Tibial artery (tissue), 4 donors: Measurements from ENCODE around the gene C2orf68.
A peak's percentile ranks its signal among the peaks of the same experiment; 100 is the strongest.

Source experiments
- DNase-seq, 2 donors: peaks; one replicate each; pipeline ENCODE4 v3.0.0-alpha.2; 2019
- H3K27ac ChIP-seq, 2 donors: fragments of 200-600 bp; sonication (generic) in 1 of 2; 1 replicate in 1 of 2; 2 replicates in 1 of 2; pipeline ENCODE4 v1.5.1; 2018 to 2019; ENCODE audit warnings: mild to moderate bottlenecking in 1 of 2
- H3K27me3 ChIP-seq, 2 donors: fragments of 200-600 bp; sonication (generic) in 1 of 2; one replicate each; pipeline versions ENCODE4 v1.5.1 to v1.6.0; 2016 to 2019
- H3K36me3 ChIP-seq, 3 donors: fragments of 200-600 bp; sonication (generic) in 2 of 3; one replicate each; pipeline ENCODE4 v1.5.1; 2016 to 2019; ENCODE audit warnings: mild to moderate bottlenecking in 2 of 3
- H3K4me1 ChIP-seq, 4 donors: fragments of 200-600 bp; sonication (generic) in 2 of 4; 1 replicate in 3 of 4; 2 replicates in 1 of 4; pipeline ENCODE4 v1.5.1; 2016 to 2019
- H3K4me3 ChIP-seq, 2 donors: fragments of 200-600 bp; sonication (generic) in 1 of 2; 1 replicate in 1 of 2; 2 replicates in 1 of 2; pipeline ENCODE4 v1.5.1; 2018 to 2019; ENCODE audit warnings: mild to moderate bottlenecking in 2 of 2
- H3K9me3 ChIP-seq, 3 donors: fragments of 200-600 bp; sonication (generic) in 1 of 3; one replicate each; pipeline ENCODE4 v1.5.1; 2016 to 2019
- CTCF ChIP-seq, 2 experiments: fragments of 200-600 bp in 1 of 2; fragments of 450-650 bp in 1 of 2; IDR thresholded peaks; one replicate each; pipeline ENCODE4 v1.5.1; 2017 to 2019; ENCODE audit warnings: antibody characterized with exemption in 2 of 2, mild to moderate bottlenecking in 1 of 2, moderate library complexity in 1 of 2
- intact Hi-C: fragments of 100-400 bp; cut with DNase I; formaldehyde crosslinking; loops from one replicate; pipeline ENCODE4 v1.15.0; 2023; ENCODE audit warnings: low total_unique reads

Gene C2orf68

GRCh38 chr2:85590950-85591349 lies 20.9 kb downstream of the C2orf68 start:
- intact Hi-C loops: no loop called here

GRCh38 chr2:85589982-85590791 lies 21.7 kb downstream of the C2orf68 start:
- Histone ChIP-seq H3K27ac (peak overlapping the region; percentile 52 to 64), H3K36me3 (no peaks in the 10 kb centered on the region), H3K4me1 (peaks cover 0 to 69% (median 40%) of the 10 kb centered on the region in 4 donors), H3K27me3 (no peaks in the 10 kb centered on the region), H3K9me3 (no peaks in the 10 kb centered on the region), H3K4me3 (no peak overlapping the region)
- DNase-seq: peak in 1 of 2 donors; percentile 63
- TF ChIP-seq CTCF (IDR thresholded peaks at IDR 0.05): no peak
- intact Hi-C loops: no loop called here

More at GRCh38 chr2:85590950-85591349, 20.9 kb downstream of the C2orf68 start:
- H3K9me3 ChIP-seq: no peaks in the 10 kb centered on the region
- TF ChIP-seq CTCF (IDR thresholded peaks at IDR 0.05): no peak
- H3K36me3 ChIP-seq: no peaks in the 10 kb centered on the region
- no peaks in the 10 kb centered on the region for H3K27me3 ChIP-seq
- no peak for DNase-seq
- H3K4me1 ChIP-seq: peaks cover 0 to 62% (median 36%) of the 10 kb centered on the region in 4 donors
- peak overlapping the region; percentile 52 to 64 for H3K27ac ChIP-seq
- no peak overlapping the region for H3K4me3 ChIP-seq

- peaks cover 0 to 69% (median 40%) of the 10 kb centered on the region in 4 donors for H3K4me1 ChIP-seq
- no peaks in the 10 kb centered on the region for H3K36me3 ChIP-seq
- TF ChIP-seq CTCF (IDR thresholded peaks at IDR 0.05): no peak
- no peaks in the 10 kb centered on the region for H3K27me3 ChIP-seq
- no peaks in the 10 kb centered on the region for H3K9me3 ChIP-seq
- intact Hi-C loops: no loop called here
- DNase-seq: peak in 1 of 2 donors; percentile 58
- peak overlapping the region; percentile 52 to 64 for H3K27ac ChIP-seq
- no peak overlapping the region for H3K4me3 ChIP-seq
These were observed 22.7 kb downstream of the C2orf68 start for GRCh38 chr2:85589181-85589580.

- H3K9me3 ChIP-seq: no peaks in the 10 kb centered on the region
- H3K4me1 ChIP-seq: peaks cover 0 to 73% (median 38%) of the 10 kb centered on the region in 4 donors
- no peaks in the 10 kb centered on the region for H3K36me3 ChIP-seq
- H3K27me3 ChIP-seq: no peaks in the 10 kb centered on the region
- peak overlapping the region; percentile 52 to 64 for H3K27ac ChIP-seq
- no peak overlapping the region for H3K4me3 ChIP-seq
- intact Hi-C loops: no loop called here
- no peak for DNase-seq
- no peak for TF ChIP-seq CTCF (IDR thresholded peaks at IDR 0.05)
These were observed 23.2 kb downstream of the C2orf68 start for GRCh38 chr2:85588645-85589044.

- Histone ChIP-seq H3K9me3 (no peaks in the 10 kb centered on the region), H3K27me3 (no peaks in the 10 kb centered on the region), H3K36me3 (no peaks in the 10 kb centered on the region), H3K4me1 (peaks cover 0 to 73% (median 38%) of the 10 kb centered on the region in 4 donors), H3K4me3 (no peak overlapping the region), H3K27ac (peak overlapping the region; percentile 52 to 64)
- intact Hi-C loops: no loop called here
- no peak for TF ChIP-seq CTCF (IDR thresholded peaks at IDR 0.05)
- DNase-seq: no peak
These were observed 23.6 kb downstream of the C2orf68 start for GRCh38 chr2:85588236-85588635.
